Activated T-helper 1 cell treated with anti-CD3 and anti-CD28 coated beads, Interleukin-2, amount 50 U/mL, for 16 hours (primary cell): ENCODE measurements around the gene TSC1.
A peak's percentile ranks its signal among the peaks of the same experiment; 100 is the strongest.

Experiments used
- DNase-seq, 2 donors: peaks; one replicate each; pipeline ENCODE4 v3.0.0-alpha.2; 2020; ENCODE audit warnings: low read depth in 1 of 2, low spot score in 1 of 2

The TSC1 gene

DNA sequence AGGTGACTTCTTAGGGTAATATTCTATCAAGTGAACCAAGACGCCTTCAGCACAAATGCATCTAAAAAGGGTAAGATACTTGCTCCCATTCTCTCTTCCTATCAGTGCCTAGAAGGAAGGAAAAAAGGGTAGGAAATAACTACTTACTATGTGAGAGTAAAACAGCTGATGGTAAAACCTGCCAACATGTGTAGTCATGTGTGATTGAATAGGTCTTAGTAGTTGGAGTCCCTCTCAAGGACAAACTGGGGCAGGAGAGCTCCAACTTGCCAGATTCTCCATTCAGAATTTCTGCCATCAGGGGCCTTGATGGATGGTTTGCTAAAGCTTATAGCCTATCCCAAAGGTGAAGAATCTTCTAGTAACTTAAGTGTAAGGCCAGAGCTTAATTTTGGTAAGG is 5.2 kb downstream of the TSC1 start:
- DNase-seq, result no peak

DNA sequence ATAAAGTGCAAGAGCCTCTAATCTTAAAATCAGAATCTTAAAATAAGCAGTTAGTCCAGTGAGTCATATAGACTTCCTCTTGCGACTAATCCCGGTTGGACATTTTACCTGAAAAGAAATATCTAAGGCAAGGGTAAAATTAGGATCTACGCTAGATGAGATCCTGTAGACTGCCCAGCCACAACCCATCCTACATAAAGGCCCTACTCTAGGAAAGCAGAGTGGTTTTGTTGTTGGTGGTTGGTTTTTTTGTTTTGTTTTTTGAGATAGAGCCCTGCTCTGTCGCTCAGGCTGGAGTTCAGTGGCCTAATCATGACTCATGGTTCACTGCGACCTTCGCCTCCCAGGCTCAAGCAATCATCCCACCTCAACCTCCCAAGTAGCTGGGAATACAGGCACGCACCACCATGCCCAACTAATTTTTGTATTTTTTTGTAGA is 6.9 kb downstream of the TSC1 start:
- no peak for DNase-seq

DNA sequence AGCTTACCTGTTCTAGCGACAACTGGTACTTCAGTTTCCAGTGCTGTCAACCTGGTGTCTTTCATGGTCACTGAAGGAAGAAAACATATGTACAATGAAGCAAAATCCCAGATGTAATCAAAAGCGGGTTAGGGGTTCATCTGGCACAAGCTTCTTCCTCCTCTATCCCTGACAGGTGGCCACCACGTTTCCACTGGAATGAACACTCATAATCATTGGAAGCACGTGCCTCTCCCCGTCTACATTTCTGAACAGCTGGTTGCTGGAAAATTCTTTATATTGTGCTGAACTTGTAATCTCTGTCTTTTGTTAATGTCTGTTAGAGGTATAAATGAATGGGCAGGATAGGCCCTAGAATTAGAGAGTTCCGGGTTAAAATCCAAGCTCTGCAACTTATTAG is 9.4 kb downstream of the TSC1 start:
- no peak for DNase-seq

DNA sequence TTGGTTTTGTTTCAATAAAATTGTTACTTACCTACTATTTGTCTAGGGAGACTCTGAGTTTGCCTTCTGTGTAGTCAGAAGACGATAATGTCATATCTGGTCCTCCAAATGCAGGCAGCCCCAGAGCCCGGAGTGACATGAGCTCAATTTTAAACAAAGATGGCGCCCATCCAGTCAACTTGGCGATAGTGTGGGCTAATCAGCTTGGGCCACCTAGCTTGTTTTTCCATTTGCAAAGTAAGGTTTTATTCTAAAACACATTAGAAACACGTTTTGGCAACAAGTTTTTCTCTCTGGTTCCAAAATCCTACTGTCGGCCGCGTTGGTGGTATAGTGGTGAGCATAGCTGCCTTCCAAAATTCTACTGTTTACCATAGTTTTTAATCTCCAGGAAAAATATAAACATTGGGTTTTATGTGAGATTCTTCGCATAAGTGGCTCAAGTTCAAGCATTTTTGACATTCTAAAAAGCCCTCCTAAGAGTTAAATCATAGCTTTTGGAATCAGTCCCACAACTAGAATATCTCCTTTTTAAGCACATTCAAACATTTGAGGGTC is 13.2 kb downstream of the TSC1 start:
- DNase-seq, result no peak

DNA sequence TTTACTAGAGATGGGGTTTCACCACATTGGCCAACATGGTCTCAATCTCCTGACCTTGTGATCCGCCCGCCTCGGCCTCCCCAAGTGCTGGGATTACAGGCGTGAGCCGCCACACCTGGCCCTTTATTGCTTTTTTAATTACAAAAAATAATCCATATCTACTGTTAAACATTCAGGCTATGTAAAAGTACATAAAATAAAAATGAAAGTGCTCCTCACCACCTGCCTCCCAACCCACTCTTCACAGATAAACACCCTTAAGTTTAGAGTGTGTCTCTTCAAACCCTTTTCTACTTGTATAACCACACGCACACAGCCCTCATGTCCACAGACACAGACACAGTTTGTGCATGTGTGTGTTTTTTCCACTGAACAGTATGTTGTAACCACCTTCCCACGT is 16.7 kb downstream of the TSC1 start:
- DNase-seq, result no peak

DNA sequence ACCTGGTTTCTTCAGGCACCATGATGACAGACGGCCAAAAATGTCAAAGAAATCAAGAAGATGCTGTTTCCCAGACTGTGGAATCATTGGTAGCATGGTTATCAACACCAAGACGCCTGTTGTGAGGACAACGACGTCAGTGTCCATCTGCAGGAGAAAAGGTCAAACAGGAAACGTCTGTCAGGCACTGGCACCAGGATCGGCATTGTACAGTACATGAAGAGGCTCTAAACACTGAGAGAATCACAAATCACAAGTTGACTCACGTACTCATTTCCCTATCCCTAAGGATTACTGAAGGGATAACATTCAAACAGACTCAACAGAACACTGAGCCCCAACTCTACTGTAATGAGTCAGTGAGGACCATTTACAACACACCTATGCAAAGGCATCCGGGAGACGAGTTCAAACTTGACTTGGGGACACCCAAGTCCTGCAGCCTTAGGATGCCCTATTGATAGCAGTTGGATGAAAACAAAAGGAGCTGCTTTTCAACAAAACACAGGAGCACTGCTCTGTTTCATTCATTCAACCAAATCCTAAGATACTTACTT is 21.0 kb downstream of the TSC1 start:
- DNase-seq, result no peak

DNA sequence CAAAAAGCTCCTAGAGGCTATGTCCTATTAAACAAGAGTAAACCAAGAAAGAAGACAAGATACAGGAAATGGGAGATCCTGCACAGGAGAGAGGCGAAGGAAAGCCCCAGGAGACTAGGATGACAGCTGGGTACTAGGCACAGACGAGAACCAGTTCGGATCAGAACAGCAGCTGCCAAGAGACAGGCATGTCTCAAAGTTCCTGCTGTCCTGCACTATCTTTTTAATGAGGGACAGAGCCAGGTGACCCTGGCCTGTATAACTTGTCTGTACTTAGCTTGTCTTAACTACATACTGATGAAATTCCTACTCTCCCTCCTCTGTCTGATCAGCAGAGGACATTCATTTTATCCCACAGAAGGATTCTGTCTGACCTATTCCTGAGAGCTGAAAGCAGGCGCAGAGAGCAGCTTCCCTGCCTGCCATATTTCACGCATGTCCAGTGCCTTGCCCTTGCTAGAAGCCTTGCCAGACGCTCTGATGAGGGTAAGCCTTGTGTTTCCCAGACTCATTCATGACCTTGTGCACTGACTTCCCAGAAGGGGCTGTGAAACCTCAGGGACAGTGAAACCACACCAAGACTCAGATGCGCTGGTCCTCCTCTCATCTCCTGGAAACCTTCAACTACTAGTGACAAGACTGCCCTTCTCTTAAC is 24.7 kb downstream of the TSC1 start:
- DNase-seq, result no peak

DNA sequence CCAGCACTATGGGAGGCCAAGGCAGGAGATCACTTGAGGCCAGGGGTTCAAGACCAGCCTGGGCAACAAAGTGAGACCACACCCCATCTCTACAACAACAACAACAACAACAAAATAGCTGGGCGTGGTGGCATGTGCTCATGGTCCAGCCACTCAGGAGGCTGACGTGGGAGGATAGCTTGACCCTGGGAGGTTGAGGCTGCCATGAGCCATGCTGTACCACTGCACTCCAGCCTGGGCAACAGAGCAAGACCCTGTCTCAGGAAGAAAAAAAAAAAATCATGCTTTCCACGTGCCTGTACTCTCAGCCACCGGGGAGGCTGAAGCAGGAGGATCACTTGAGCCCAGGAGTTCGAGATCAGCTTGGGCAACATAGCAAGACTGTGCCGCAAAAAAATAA is 29.5 kb downstream of the TSC1 start:
- no peak for DNase-seq

DNA sequence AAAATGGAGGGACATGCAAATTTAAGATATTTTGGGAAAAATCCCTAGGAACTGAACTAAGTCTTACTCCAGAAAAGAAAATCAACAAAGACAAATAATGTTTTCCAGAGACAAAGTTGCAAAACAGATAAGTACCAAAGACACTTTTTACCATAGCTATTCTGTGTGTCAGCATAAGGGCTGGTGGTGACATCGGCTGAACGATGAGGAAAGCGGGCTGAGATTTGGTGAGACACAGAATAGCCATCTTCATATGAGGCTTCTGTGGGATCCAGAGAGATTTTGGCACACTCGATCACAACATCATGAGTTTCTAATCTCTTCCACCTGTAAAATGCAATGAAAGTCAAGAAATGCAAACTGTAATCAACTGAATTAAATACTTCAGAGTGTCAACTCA is 32.3 kb downstream of the TSC1 start:
- no peak for DNase-seq

DNA sequence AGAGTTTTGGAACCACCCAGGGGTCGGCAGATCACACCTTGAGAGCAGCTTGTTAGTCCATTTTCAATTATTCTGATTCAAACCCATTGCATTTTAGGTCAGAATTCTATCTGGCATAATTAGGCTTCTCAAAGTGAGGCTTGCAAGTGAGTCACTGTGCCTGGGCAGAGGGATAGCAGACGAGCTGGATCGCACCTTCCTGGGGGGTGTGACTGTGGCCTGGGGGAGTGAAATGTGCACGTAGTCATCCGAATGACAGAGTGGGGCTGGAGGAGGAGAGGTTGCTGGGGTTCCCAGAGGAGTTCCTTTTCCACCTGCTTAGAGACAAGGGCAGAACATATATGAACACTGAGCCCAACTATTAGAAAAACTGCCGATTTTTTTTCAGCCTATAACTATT is 34.0 kb downstream of the TSC1 start:
- no peak for DNase-seq

DNA sequence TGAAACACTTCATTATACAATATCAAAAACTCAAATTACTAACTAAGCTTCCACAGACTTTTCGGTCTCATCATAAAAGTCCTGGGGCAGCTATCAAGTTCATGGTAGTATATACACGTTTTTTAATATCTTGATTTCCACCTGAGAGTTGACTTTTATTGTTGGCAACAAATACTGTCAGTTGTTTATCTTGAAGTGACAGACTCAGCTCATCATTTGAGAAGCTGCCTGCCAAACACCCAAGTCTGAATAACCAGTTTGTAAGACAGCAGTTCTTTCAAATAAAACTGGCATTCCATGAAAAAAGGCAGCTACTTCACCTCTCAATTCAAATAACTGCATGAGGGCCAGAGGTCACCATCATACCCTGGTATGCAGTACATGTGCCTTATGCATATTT is 35.1 kb downstream of the TSC1 start:
- no peak for DNase-seq

DNA sequence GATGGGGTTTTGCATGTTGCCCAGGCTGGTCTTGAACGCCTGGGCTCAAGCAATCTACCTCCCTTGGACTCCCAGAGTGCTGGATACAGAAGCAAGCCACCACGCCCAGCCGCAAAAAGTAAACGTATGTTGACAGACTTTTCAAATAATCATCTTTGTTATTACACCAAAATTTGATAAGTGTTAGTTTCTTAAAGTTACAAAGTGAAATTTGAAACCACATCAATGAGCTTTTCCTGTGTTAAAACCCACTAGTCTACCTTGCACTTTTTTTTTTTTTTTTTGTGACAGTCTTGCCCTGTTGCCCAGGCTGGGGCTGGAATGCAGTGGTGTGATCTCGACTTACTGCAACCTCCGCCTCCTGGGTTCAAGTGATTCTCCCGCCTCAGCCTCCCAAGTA is 35.8 kb downstream of the TSC1 start:
- DNase-seq, result no peak

DNA sequence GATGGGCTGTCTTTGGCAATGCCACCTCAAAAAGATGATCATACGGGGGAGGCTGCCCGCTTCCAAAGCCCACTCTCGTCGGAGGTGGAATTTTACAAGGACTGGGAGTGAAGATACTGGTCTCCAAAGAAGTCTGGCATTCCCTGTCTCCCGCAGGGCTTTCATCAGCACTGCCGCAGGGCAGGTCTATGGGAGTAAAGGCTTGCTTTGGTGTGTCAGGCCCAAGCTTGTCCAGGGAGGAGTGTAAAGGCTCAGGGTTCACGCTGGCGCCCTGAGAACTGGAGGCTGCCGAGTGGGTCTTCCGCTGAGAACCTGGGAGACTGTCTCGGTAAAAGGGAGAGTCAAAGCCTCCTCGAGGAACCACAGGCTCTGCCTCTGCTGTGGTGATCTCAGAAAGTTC is 38.7 kb downstream of the TSC1 start:
- no peak for DNase-seq

DNA sequence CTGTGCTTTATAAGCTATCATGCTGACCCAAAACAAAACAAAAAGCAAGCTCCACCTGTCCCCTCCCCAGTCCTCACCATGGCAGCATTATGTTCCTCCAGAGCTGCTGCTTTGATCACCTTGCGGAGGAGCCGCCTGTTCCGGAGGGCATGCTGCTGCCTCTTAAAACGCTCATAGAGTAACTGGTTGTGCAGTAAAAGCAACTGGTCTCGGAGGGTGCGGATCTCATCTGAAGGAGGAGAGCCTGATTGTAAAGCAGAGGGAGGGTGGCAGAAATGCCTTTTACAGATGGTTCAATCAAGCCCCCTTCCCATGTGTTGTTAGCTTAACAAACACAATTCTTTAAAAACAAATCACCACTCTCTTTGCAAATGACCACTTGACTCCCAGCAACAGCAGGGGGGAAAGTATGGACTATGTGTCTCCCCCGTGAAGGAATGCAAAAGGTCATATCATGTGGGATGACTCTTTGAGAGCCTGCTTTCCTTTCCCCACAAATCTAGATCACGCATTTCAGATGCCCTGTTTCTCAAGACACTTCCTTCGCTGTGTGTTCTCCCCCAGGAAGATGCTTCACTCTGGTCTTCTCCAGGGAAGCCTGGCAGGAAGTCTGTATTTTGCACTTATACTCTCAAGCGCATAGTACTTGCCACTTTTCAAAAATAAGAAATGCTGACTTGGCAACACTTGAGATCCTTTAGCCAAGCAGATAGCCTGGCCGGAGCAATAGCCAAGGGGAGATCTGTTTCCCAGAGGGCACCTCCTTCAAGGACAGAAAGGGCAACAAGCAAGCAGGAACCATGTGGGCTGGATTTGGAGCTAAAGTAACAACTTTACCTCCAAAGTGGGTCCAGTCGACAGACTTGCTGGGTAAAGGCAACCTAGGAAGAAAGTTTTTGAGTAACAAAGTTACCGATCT is 40.6 kb downstream of the TSC1 start:
- DNase-seq, result no peak

DNA sequence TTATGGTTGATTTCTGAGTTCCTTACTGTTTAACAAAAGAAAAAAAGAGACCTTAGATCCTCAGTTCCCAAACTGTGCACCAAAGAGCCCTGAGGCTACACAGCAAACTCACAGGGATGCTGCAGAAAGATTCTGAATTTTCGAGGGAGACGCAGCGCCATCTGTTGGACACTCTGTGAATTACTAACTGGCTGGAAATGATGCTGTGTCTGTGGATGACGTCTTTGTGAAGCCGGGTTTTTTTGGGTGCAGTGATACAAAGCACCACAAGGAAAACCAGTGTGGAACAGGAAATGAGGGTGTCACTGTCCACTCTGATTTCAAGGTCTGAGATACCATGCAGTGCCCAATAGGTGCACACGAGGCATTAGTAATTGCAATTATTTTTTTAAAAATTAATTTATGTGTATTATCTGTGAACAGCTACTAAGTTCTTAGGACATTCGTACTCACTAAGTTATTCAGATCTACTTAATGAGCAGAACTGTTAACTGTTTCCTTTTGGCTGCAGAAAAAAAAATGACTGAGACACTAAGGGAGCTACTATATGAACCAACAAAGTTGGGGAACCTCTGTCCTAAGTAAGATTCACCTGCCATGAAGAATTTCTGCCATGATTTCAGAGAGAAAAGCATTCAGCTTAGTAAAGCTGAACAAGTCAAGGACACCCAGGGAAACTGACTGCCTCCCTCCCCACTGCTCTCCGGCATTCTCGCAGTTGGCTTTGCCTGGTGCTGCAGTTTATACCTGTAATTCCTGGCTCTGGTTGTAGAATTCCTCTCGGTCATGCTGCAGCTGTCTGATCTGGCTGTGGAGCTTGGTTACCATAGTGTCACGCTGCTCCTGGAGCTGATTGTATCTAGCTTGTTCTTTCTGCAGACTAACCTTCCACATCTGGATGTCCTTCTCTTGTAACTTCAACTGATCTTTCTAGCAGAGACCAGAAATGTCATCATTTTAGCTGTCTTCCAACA is 42.3 kb downstream of the TSC1 start:
- DNase-seq, result peak; percentile 48 to 54

DNA sequence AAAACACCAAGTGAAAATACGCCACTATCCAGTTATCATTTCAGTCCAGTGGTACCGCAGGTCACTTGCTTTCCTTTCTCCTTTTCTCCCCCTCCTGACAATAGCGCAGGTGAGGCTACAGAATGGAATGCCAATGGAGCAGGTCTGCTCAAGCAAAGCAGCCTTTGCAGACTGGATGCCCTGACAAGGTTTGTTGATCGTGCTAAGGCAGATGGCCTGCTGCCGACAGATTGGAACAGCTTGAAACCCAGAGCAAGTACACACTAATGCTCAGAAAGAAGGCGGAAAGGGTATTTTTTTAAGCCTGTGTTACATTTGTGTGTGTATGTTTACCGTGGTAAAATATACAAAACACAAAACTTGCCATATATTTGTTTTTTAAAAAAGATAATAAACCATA is 46.4 kb downstream of the TSC1 start:
- DNase-seq, result no peak

DNA sequence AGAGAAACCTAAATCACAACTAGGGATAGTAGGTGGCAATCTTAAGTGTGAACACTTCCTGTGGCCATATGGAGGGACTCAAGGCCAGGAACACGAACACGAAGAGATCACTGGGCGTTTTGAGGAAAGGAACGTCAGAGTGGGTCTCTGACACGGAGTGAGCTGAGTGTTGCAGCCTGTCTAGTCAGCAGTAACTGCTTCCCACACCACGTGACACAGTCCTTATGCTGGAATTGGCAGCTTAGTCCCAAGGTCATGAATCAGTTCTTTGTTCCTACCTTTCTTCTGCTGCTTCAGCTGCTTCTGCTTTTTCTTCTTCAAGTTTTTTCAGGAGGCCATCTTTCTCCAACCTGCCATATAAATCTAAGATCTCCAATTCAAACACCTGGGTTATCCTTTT is 47.5 kb downstream of the TSC1 start:
- DNase-seq, result no peak

DNA sequence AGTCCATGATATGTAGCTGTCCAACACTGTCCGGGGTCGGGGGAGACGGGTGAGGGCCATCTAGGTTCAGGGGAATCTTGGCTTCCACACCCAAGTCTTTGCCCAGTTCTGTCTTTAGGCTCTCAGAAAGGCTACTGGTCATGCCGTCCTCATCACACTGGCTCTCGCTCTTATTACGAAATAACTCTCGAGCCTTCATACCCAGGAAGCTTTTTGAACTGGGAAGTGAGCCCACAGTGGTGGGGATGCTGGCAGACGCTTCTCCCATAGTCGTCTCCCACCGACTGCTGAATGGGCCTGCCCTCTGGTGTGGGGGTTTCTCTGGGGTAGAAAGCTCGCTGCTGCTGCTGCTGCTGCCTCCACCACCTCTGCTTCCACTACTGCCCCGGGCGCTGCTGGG is 48.2 kb downstream of the TSC1 start:
- no peak for DNase-seq

DNA sequence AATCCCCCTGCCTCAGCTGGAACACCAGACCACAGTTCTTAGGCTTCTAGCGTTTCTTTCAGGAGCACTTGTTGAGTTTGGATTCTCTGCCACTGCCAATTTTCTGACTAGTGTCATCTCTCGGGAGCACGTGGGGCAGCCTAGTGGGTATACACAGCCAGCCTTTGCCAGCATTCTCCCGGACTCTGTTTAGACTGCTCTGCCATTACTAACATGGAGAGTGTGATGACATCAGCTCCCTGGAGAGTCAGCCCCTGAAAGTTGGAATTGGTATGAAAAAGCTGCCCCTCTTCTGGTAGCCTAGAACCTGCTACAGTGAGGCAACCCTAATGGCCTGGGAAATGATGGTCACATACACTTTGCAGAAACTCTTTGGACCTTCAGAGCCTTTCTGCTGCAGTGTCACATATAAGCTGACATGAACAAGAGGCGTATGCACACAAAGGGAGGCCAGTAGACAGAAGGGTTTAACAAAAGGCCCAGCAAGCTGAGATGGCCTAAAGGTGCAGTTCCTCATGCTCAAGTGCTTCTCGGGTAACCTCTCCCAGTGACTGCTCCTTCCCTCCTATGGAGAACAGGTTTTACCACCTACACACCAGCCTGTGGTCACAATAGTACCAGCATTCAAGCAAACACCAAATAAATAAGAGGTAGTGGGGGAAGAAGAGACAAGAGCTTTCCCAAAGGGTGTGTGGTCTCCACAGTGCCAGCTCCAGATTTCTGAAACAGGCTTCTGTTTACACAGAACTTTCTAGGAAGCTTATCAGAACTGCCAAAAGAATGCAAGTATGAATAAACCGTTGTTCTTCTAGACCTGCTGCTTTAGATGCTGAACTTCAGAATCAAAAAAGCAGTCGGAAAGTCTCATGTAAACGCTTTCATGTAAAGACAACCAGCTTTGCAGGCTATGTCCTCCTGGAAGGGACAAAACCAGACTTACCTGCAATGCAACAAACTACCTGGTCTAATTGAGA is 49.3 kb downstream of the TSC1 start:
- no peak for DNase-seq

DNA sequence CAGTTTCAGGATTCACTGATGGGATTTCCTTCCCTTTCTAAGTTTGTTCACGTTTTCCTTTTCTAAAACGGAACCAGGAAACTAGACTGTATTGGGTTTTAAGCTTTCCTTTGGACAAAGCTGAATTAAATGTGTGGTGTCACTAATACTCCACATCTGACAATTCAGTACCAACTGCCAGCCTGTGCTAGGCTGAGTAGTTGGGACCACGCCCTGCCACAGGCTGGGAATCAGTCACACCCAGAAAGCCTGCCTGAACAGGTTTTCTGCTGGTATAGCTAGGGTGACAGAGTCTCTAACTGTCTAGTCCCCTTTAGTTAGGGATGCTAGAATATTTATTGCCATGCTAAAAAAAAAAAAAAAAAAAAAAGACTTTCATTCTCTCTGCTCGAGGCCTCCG is 50.1 kb downstream of the TSC1 start:
- DNase-seq, result no peak
